RWPE2 (cell line): Measurements from ENCODE around the gene RPE.

Experiments
- ATAC-seq: fragments of 200-7000 bp; cut with Tn5 transposase; 3 replicates; pipeline ENCODE4 v1.9.1; 2021; ENCODE audit warnings: low read depth
- DNase-seq: peaks from one replicate; pipeline ENCODE4 v3.0.0-alpha.2; 2020; ENCODE audit warnings: low spot score
- H3K27ac ChIP-seq: fragments of 450-650 bp; 2 replicates; pipeline ENCODE4 v1.5.1; 2017; ENCODE audit warnings: mild to moderate bottlenecking; ENCODE audit not compliant: poor library complexity, severe bottlenecking
- H3K27me3 ChIP-seq: fragments of 250-450 bp; sonication (Bioruptor Pico); 2 replicates; pipeline ENCODE4 v1.5.1; 2021; ENCODE audit warnings: mild to moderate bottlenecking, moderate library complexity; ENCODE audit not compliant: insufficient read depth, poor library complexity, severe bottlenecking
- H3K36me3 ChIP-seq: fragments of 250-450 bp; sonication (Bioruptor Pico); 2 replicates; pipeline ENCODE4 v1.5.1; 2020; ENCODE audit warnings: low read depth, mild to moderate bottlenecking, moderate library complexity
- H3K4me1 ChIP-seq: fragments of 250-450 bp; sonication (Bioruptor Pico); 2 replicates; pipeline ENCODE4 v1.5.1; 2021; ENCODE audit warnings: mild to moderate bottlenecking, moderate library complexity; ENCODE audit not compliant: insufficient read depth, poor library complexity, severe bottlenecking
- H3K4me3 ChIP-seq: fragments of 250-450 bp; sonication (Bioruptor Pico); 2 replicates; pipeline ENCODE4 v1.5.1; 2021; ENCODE audit warnings: mild to moderate bottlenecking, moderate library complexity; ENCODE audit not compliant: severe bottlenecking
- H3K9me3 ChIP-seq: fragments of 250-450 bp; sonication (Bioruptor Pico); 2 replicates; pipeline ENCODE4 v1.5.1; 2021; ENCODE audit warnings: mild to moderate bottlenecking, moderate library complexity; ENCODE audit not compliant: severe bottlenecking
- TF ChIP-seq, protein P1 (sequence below): fragments of 450-650 bp; IDR thresholded peaks from one replicate; pipeline ENCODE4 v1.5.1; 2017; ENCODE audit warnings: mild to moderate bottlenecking, moderate library complexity; ENCODE audit not compliant: poor library complexity, severe bottlenecking

Gene RPE

DNA sequence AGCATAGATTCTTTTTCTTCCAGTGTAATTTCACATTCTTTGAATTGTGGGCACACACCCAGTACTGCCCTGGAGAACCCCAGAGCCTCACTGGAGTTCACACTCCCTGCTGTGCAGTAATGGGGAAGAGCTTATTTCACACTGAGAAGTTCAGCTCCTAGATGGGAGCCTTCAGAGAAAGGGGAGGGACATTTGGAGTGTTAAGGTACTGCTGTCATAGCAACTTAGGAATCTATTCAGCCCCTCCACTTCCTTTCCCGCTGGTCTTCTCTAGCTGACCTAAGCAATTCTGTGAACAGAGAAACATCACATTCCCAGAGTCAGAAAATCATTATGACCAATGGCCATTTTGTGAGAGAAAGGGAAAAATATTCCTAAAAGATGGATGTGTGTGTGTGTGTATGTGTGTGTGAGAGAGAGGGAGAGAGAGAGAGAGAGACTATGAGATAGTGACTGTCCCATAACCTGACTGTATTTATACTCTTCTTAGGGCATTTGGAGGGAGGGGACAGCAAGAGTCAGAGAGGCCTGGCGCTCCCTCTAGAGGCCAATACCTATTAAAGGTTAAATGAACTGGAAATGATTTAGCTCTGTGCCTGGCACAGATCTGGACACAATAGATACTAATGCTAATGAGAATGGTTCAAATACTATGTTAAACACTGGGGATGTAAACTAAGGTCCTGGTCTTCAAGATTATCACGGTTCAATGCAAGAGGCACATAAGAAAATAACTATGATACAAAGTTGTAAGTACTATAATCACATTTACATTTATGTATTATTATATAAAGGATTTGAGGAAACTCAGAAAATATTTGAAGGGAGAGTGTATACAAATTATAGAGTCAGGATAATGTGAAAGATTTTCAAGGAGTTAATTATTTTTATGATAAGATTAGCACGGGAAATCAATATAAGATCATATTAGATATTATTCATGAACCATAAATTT lies 41.5 kb upstream of the RPE start:
- ATAC-seq (peak; percentile 77), DNase-seq (no peak)
- TF ChIP-seq, protein P1, sequence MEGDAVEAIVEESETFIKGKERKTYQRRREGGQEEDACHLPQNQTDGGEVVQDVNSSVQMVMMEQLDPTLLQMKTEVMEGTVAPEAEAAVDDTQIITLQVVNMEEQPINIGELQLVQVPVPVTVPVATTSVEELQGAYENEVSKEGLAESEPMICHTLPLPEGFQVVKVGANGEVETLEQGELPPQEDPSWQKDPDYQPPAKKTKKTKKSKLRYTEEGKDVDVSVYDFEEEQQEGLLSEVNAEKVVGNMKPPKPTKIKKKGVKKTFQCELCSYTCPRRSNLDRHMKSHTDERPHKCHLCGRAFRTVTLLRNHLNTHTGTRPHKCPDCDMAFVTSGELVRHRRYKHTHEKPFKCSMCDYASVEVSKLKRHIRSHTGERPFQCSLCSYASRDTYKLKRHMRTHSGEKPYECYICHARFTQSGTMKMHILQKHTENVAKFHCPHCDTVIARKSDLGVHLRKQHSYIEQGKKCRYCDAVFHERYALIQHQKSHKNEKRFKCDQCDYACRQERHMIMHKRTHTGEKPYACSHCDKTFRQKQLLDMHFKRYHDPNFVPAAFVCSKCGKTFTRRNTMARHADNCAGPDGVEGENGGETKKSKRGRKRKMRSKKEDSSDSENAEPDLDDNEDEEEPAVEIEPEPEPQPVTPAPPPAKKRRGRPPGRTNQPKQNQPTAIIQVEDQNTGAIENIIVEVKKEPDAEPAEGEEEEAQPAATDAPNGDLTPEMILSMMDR, result peak; percentile 74
- Histone ChIP-seq H3K36me3 (no peaks in the 10 kb centered on the region), H3K4me1 (peaks cover 2% of the 10 kb centered on the region), H3K27me3 (no peaks in the 10 kb centered on the region), H3K9me3 (no peaks in the 10 kb centered on the region), H3K27ac (no peak overlapping the region), H3K4me3 (no peak overlapping the region)

DNA sequence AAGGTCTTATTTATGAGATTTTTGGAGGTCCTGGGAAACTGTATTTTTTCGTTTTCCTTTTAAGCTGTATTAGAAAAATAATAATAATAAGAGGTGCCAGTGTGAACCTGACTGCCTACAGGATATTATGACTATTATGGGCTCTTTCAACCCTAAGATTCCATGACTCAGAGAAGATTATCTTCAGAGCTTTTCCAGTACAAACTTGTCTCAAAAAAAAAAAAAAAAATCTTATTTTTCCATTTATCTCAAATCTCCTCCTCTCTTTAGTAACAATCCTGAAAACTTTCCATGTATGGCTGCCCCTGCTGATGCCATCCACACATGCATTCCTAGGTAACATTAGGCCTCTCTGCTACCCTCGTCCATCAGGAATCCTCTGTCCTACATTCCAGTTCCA lies 36.7 kb upstream of the RPE start:
- peaks cover 4% of the 10 kb centered on the region for H3K4me1 ChIP-seq
- no peaks in the 10 kb centered on the region for H3K27me3 ChIP-seq
- peak; percentile 60; the same call in 2 of the 3 replicates for ATAC-seq

DNA sequence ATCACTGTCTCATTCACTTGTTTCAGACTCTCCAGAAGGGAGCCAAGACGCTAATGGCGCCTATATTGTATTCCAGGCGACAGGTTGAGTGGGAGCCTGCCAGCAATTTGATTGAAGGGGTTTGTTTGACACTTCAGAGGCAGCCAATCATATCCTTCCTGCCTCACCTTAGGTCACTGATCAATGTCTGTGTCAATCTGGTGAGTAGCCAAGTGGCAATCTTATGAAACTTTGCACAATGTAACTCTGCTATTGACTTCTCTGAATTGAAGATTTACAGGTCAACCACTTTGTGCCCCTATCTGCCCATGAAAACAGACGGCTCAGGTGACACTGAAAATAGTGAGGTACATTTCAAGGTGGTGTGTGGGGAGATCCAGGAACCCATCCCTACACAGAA lies 32.7 kb upstream of the RPE start:
- TF ChIP-seq, protein P1, result no peak
- H3K4me1 ChIP-seq, result peaks cover 4% of the 10 kb centered on the region
- ATAC-seq (no peak), DNase-seq (no peak)
- no peaks in the 10 kb centered on the region for H3K27me3 ChIP-seq
- H3K4me3 ChIP-seq, result no peak overlapping the region
- H3K36me3 ChIP-seq, result no peaks in the 10 kb centered on the region
- no peaks in the 10 kb centered on the region for H3K9me3 ChIP-seq
- no peak overlapping the region for H3K27ac ChIP-seq

More for the DNA sequence above, 36.7 kb upstream of the RPE start:
- H3K36me3 ChIP-seq, result no peaks in the 10 kb centered on the region
- no peak for DNase-seq
- H3K9me3 ChIP-seq, result no peaks in the 10 kb centered on the region
- TF ChIP-seq, protein P1, result no peak
- no peak overlapping the region for H3K27ac ChIP-seq
- no peak overlapping the region for H3K4me3 ChIP-seq

DNA sequence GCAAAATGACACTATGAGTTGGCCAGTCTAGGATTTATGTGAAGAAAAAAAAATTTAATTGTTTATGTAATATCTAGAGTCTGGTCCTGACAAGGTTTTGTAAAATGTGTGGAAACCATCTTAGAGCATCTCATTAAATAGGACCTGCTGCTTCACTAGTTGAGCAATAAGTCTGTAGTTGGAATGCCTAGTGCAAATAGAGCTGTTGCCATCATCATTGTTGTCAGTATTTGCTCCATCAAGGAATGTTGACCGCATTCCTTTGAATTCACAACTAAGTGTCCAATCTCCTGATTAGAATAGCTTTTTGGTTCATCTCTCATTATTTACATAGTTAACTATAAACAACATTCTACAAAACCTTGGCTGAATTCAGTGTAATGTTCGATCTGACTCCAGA lies 32.2 kb upstream of the RPE start:
- Histone ChIP-seq H3K27me3 (no peaks in the 10 kb centered on the region), H3K9me3 (no peaks in the 10 kb centered on the region), H3K36me3 (no peaks in the 10 kb centered on the region), H3K4me3 (no peak overlapping the region), H3K4me1 (peaks cover 4% of the 10 kb centered on the region), H3K27ac (no peak overlapping the region)
- no peak for DNase-seq
- TF ChIP-seq, protein P1, result no peak
- ATAC-seq, result no peak

DNA sequence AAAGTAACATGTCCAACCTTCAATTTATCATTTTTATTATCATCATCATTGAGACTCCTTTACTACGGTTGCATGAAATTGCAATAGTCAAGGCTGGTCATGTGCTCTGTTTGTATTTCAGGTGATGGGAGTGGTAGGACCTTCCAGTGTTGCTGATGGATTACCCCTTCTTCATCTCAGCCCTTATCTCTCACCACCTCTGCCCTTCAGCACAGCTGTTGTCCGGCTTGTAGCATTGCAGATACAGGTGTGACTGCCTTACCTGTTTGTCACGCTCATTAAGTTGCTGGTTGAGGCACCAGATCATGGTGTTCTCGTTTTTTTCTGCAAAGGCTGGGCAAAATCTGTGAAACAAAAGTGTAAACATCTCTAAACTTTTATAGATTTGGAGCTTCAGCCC lies 31.7 kb upstream of the RPE start:
- H3K36me3 ChIP-seq, result no peaks in the 10 kb centered on the region
- peaks cover 4% of the 10 kb centered on the region for H3K4me1 ChIP-seq
- no peak for DNase-seq
- H3K4me3 ChIP-seq, result no peak overlapping the region
- TF ChIP-seq, protein P1, result no peak
- no peak for ATAC-seq
- no peak overlapping the region for H3K27ac ChIP-seq
- H3K27me3 ChIP-seq, result no peaks in the 10 kb centered on the region
- no peaks in the 10 kb centered on the region for H3K9me3 ChIP-seq
